Measurements from ENCODE around the gene TMEM258. TPM values are rescaled to one million over a fixed set of nuclear protein-coding genes. Genes with fewer than 3 reads are reported as not detected.

The TMEM258 gene
- polyA plus RNA-seq, 1 of the 3 experiments (the other 2 are of a cell fraction), result 454 TPM

GRCh38 chr11:61811831-61812230 is 19.4 kb upstream of the TMEM258 start:
- no peak overlapping the region for H3K9ac ChIP-seq
- no peak overlapping the region for H3K4me2 ChIP-seq

DNA sequence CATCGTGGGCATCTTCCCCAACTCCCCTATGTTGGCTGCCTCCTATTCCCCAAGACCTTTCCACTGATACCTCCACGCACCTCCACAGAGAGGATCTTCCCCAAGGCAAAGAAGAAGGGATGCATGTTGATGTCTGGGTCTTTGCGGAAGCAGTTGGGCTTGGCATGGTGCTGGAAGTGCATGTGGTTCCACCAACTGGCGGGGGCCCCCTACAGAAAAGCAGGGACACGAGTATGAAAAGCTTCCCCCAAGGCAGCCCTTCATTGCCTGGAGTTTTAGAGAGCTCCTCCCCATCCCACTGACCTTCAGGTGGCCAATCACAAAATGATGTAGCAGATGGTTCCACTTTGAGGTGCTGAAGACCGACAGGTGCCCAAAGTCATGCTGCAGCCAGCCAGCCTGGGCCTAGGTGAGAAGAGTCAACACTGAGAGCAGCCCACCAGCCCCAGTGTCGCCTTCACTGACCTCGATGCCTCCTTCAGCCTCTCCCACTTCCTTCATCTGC is 18.3 kb upstream of the TMEM258 start:
- Histone ChIP-seq H3K36me3 (replicated peaks in 1 of 2; ENCODE audit: control insufficient read depth in 1 of 2, insufficient read depth in 2 of 2, low read length in 1 of 2) (peaks cover 12 to 51% of the 10 kb centered on the region in 2 experiments), H4K20me1 (ENCODE audit: insufficient read depth) (no peaks in the 10 kb centered on the region), H3K4me2 (no peak overlapping the region), H3K9me3 (no peaks in the 10 kb centered on the region), H3K79me2 (ENCODE audit: insufficient read depth) (peaks cover 10% of the 10 kb centered on the region; the same call in 1 of the 2 replicates), H3K9ac (no peak overlapping the region), H3K27me3 (ENCODE audit: insufficient read depth) (no peaks in the 10 kb centered on the region), H2AFZ (ENCODE audit: low read depth) (no peak overlapping the region), H3K27ac (ENCODE audit: low read depth in 2 of 2, low read length in 1 of 2) (no peak overlapping the region), H3K4me3 (ENCODE audit: low read depth in 2 of 2, low read length in 1 of 2) (no peak overlapping the region), H3K9me2 (no peaks in the 10 kb centered on the region), H3F3A (replicated peaks; ENCODE audit: insufficient read depth) (peaks cover 10% of the 10 kb centered on the region), H3K4me1 (ENCODE audit: control insufficient read depth in 1 of 2, insufficient read depth in 2 of 2, low read depth in 1 of 2, low read length in 1 of 2) (peaks cover 0 to 8% of the 10 kb centered on the region in 2 experiments; a peak in 1 of 4 replicates)
- ChIA-PET CTCF (interaction anchor here (1.0 to 10.5 kb wide), 3 partner anchors 16 to 297 kb away, joined by 5 to 149 read pairs (median 12); partner anchors contain the start of genes FEN1 and TMEM258), POLR2A (no interaction called here)
- no peak for DNase-seq
- 97% methylated on average over 8 of the region's 8 CpGs for WGBS (ENCODE audit: low lambda C conversion rate)
- TF ChIP-seq GABPA (IDR thresholded peaks at IDR 0.05; ENCODE audit: low read depth) (no peak), EZH2phosphoT487 (IDR thresholded peaks at IDR 0.05; ENCODE audit: borderline replicate concordance, low read depth) (no peak), MXI1 (IDR thresholded peaks at IDR 0.05; ENCODE audit: low read depth, low read length) (no peak), CTCF (IDR thresholded peaks at IDR 0.05) (no peak), SMC3 (IDR thresholded peaks at IDR 0.05; ENCODE audit: low read depth, low read length) (no peak), CHD2 (IDR thresholded peaks at IDR 0.05; ENCODE audit: low read length, partially characterized antibody) (no peak)
- TF ChIP-seq, protein P1, sequence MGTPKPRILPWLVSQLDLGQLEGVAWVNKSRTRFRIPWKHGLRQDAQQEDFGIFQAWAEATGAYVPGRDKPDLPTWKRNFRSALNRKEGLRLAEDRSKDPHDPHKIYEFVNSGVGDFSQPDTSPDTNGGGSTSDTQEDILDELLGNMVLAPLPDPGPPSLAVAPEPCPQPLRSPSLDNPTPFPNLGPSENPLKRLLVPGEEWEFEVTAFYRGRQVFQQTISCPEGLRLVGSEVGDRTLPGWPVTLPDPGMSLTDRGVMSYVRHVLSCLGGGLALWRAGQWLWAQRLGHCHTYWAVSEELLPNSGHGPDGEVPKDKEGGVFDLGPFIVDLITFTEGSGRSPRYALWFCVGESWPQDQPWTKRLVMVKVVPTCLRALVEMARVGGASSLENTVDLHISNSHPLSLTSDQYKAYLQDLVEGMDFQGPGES (IDR thresholded peaks at IDR 0.05; ENCODE audit: low read depth, low read length), result no peak

More at GRCh38 chr11:61811831-61812230, 19.4 kb upstream of the TMEM258 start:
- Histone ChIP-seq H3K27me3 (ENCODE audit: insufficient read depth) (no peaks in the 10 kb centered on the region), H3K9me2 (no peaks in the 10 kb centered on the region), H3F3A (replicated peaks; ENCODE audit: insufficient read depth) (peaks cover 18% of the 10 kb centered on the region), H3K9me3 (no peaks in the 10 kb centered on the region), H3K4me1 (ENCODE audit: control insufficient read depth in 1 of 2, insufficient read depth in 2 of 2, low read depth in 1 of 2, low read length in 1 of 2) (peaks cover 0 to 8% of the 10 kb centered on the region in 2 experiments; a peak in 1 of 4 replicates), H4K20me1 (ENCODE audit: insufficient read depth) (no peaks in the 10 kb centered on the region), H3K36me3 (replicated peaks in 1 of 2; ENCODE audit: control insufficient read depth in 1 of 2, insufficient read depth in 2 of 2, low read length in 1 of 2) (peaks cover 12 to 44% of the 10 kb centered on the region in 2 experiments), H2AFZ (ENCODE audit: low read depth) (no peak overlapping the region), H3K79me2 (ENCODE audit: insufficient read depth) (peaks cover 16% of the 10 kb centered on the region; the same call in 1 of the 2 replicates), H3K4me3 (ENCODE audit: low read depth in 2 of 2, low read length in 1 of 2) (no peak overlapping the region), H3K27ac (ENCODE audit: low read depth in 2 of 2, low read length in 1 of 2) (no peak overlapping the region)
- ChIA-PET POLR2A (no interaction called here), CTCF (interaction anchor here (0.9 to 10.5 kb wide), 3 partner anchors 17 to 296 kb away, joined by 3 to 149 read pairs (median 12); partner anchors contain the start of genes FEN1 and TMEM258)
- no peak for DNase-seq
- WGBS (ENCODE audit: low lambda C conversion rate), result 100% methylated on average over 5 of the region's 5 CpGs
- TF ChIP-seq RFX5 (IDR thresholded peaks at IDR 0.05; ENCODE audit: low read length) (no peak), USF1 (IDR thresholded peaks at IDR 0.05; ENCODE audit: borderline replicate concordance, low read depth) (no peak), MAX (IDR thresholded peaks at IDR 0.05; ENCODE audit: low read depth) (no peak), JUND (IDR thresholded peaks at IDR 0.05) (no peak), FOXJ3 (CRISPR knock-in tag; IDR thresholded peaks at IDR 0.05) (no peak), NFIC (IDR thresholded peaks at IDR 0.05; ENCODE audit: borderline replicate concordance) (no peak), FOXM1 (IDR thresholded peaks at IDR 0.05; ENCODE audit: low read depth) (no peak), EZH2phosphoT487 (IDR thresholded peaks at IDR 0.05; ENCODE audit: borderline replicate concordance, low read depth) (no peak), MEF2A (IDR thresholded peaks at IDR 0.05; ENCODE audit: borderline replicate concordance, low read depth) (no peak), CTCF (IDR thresholded peaks at IDR 0.05) (no peak)

All from SK-N-SH (cell line).